Motor neuron (in vitro differentiated cells): ENCODE measurements around the gene HMGCS1. TPM values are rescaled to one million over a fixed set of nuclear protein-coding genes. Genes with fewer than 3 reads are reported as not detected.

Experiments
- ATAC-seq, 8 experiments: fragments of 200-7000 bp; cut with Tn5 transposase; replicated peaks in 6 of 8; 2 replicates each; pipeline ENCODE4 v1.8.0; 2021; ENCODE audit warnings: mild to moderate bottlenecking in 8 of 8, moderate library complexity in 8 of 8
- H3K27ac ChIP-seq, 2 donors: fragments of 250-450 bp; sonication (Bioruptor Pico); 2 replicates each; pipeline ENCODE4 v1.9.0; 2021; ENCODE audit warnings: antibody characterized with exemption in 2 of 2, mild to moderate bottlenecking in 2 of 2, moderate library complexity in 1 of 2
- H3K4me1 ChIP-seq, 2 donors: fragments of 250-450 bp; sonication (Bioruptor Pico); replicated peaks in 1 of 2; 2 replicates each; pipeline ENCODE4 v1.6.1; 2021; ENCODE audit warnings: antibody characterized with exemption in 2 of 2, mild to moderate bottlenecking in 2 of 2, moderate library complexity in 1 of 2
- H3K4me3 ChIP-seq, 5 donors: fragments of 250-450 bp; sonication (Bioruptor Pico); 2 replicates each; pipeline ENCODE4 v1.9.0; 2021; ENCODE audit warnings: antibody characterized with exemption in 5 of 5, mild to moderate bottlenecking in 5 of 5, moderate library complexity in 4 of 5
- WGBS, 10 experiments: fragments of 450-650 bp; shearing (Covaris generic); methylation state at CpG; one replicate each; pipeline ENCODE4 v1.0.0; 2022; 5-methylcytosine and 5-hydroxymethylcytosine counted together
- in situ Hi-C, 9 experiments: fragments of 400-800 bp; cut with MboI; loops; one replicate each; pipeline ENCODE4 v1.15.0; 2021; ENCODE audit warnings: low sequenced_read_pairs in 9 of 9, low pct_unique_long_range_greater_than_20kb in 2 of 9; ENCODE audit not compliant: unreplicated experiment in 9 of 9
- total RNA-seq, 8 experiments: library from RNA; unstranded; fragments of 300-600 nt; gene quantifications; 2 replicates each; pipeline versions ENCODE4 v1.2.3 to v1.2.4, GENCODE V29; 2022

The HMGCS1 gene
- total RNA-seq, 8 experiments from 2014 or later, result 65.3 to 323 (median 207) TPM

GRCh38 chr5:43256261-43256966, 56.8 kb downstream of the HMGCS1 start:
- 43 to 100% (median 72%) methylated on average over 1 to 2 of the region's 2 CpGs; no CpG with 5 or more reads in 2 of the 10 experiments for WGBS, 10 experiments
- H3K27ac ChIP-seq, result no peak overlapping the region
- in situ Hi-C loops, result no loop called here
- H3K4me3 ChIP-seq, result no peak overlapping the region
- no peaks in the 10 kb centered on the region for H3K4me1 ChIP-seq
- no peak for ATAC-seq

GRCh38 chr5:43255704-43256103, 57.5 kb downstream of the HMGCS1 start:
- Histone ChIP-seq H3K27ac (no peak overlapping the region), H3K4me3 (no peak overlapping the region), H3K4me1 (no peaks in the 10 kb centered on the region)
- in situ Hi-C loops, result no loop called here
- 24 to 90% (median 78%) methylated on average over 2 of the region's 2 CpGs; no CpG with 5 or more reads in 1 of the 10 experiments for WGBS, 10 experiments
- ATAC-seq, result no peak

GRCh38 chr5:43251754-43252153, 61.5 kb downstream of the HMGCS1 start:
- WGBS, 10 experiments, result 60 to 100% (median 87%) methylated on average over 1 to 5 of the region's 5 CpGs; no CpG with 5 or more reads in 2 of the 10 experiments
- no peak for ATAC-seq
- in situ Hi-C loops, result no loop called here

GRCh38 chr5:43245724-43246385, 67.4 kb downstream of the HMGCS1 start:
- in situ Hi-C loops, result no loop called here
- no peak overlapping the region for H3K27ac ChIP-seq
- no peak for ATAC-seq
- H3K4me1 ChIP-seq, result peaks cover 0 to 7% of the 10 kb centered on the region in 2 donors
- WGBS, 10 experiments, result 60 to 100% (median 76%) methylated on average over 1 to 10 of the region's 19 CpGs; no CpG with 5 or more reads in 5 of the 10 experiments
- no peak overlapping the region for H3K4me3 ChIP-seq

More at GRCh38 chr5:43251754-43252153, 61.5 kb downstream of the HMGCS1 start:
- no peak overlapping the region for H3K4me3 ChIP-seq
- no peaks in the 10 kb centered on the region for H3K4me1 ChIP-seq
- H3K27ac ChIP-seq, result no peak overlapping the region

- Histone ChIP-seq H3K4me3 (no peak overlapping the region), H3K27ac (no peak overlapping the region), H3K4me1 (peaks cover 0 to 7% of the 10 kb centered on the region in 2 donors)
- ATAC-seq, result peak in 1 of 8 experiments; percentile 14
- 30 to 90% (median 64%) methylated on average over 2 to 8 of the region's 11 CpGs; no CpG with 5 or more reads in 1 of the 10 experiments for WGBS, 10 experiments
- in situ Hi-C loops, result no loop called here
These were observed 68.2 kb downstream of the HMGCS1 start for GRCh38 chr5:43244823-43245565.

GRCh38 chr5:43243270-43243669, 69.9 kb downstream of the HMGCS1 start:
- peaks cover 0 to 7% of the 10 kb centered on the region in 2 donors for H3K4me1 ChIP-seq
- no peak for ATAC-seq
- no peak overlapping the region for H3K4me3 ChIP-seq
- in situ Hi-C loops, result no loop called here
- H3K27ac ChIP-seq, result no peak overlapping the region

- H3K4me1 ChIP-seq, result peaks cover 0 to 7% of the 10 kb centered on the region in 2 donors
- no peak overlapping the region for H3K4me3 ChIP-seq
- ATAC-seq, result no peak
- no peak overlapping the region for H3K27ac ChIP-seq
- in situ Hi-C loops, result no loop called here
- 0 to 67% (median 33%) methylated on average over 1 of the region's 1 CpG; no CpG with 5 or more reads in 4 of the 10 experiments for WGBS, 10 experiments
These were observed 71.0 kb downstream of the HMGCS1 start for GRCh38 chr5:43242196-43242595.

Other genes with a start within 250 kb of the HMGCS1 start
- 10 to 100 TPM; 32.9 to 56.6 (median 48.9) TPM for gene ZNF131, start 192.5 kb downstream of the HMGCS1 start, total RNA-seq
- gene NIM1K, start 121.2 kb downstream of the HMGCS1 start, total RNA-seq, result 10 to 100 TPM in 1 of 8 experiments, 1 to 10 TPM in 7; 1.5 to 14.7 (median 5.0) TPM
- 1 to 10 TPM in 2 of 8 experiments, under 1 TPM in 4, not detected in 2; 0.11 to 4.0 (median 0.63) TPM for gene CCL28, start 99.0 kb upstream of the HMGCS1 start, total RNA-seq
- gene TMEM267, start 170.5 kb upstream of the HMGCS1 start, total RNA-seq, result 10 to 100 TPM in 3 of 8 experiments, 1 to 10 TPM in 5; 5.7 to 20.2 (median 9.0) TPM
- gene C5orf34, start 201.7 kb upstream of the HMGCS1 start, total RNA-seq, result 10 to 100 TPM in 2 of 8 experiments, 1 to 10 TPM in 6; 2.2 to 19.0 (median 6.3) TPM
- 100 to 1,000 TPM in 2 of 8 experiments, 10 to 100 TPM in 6; 74.4 to 126 (median 88.0) TPM for gene PAIP1, start 243.7 kb upstream of the HMGCS1 start, total RNA-seq